Omental fat pad (tissue), 4 donors: Measurements from ENCODE around the gene CBLL2. TPM values are rescaled to one million over a fixed set of nuclear protein-coding genes. Genes with fewer than 3 reads are reported as not detected.

Source experiments
- total RNA-seq, 4 donors: library from RNA; depleted of rRNA; stranded (reverse); fragments of >200 nt; gene quantifications; one replicate each; pipeline ENCODE4 v1.1.0, GENCODE V29; 2016

CBLL2 gene
- total RNA-seq, 4 donors from 2014 or later, result not detected

Other genes with a start within 250 kb of the CBLL2 start
- gene PHEX, start 240.6 kb upstream of the CBLL2 start, total RNA-seq, result under 1 TPM in 3 of 4 donors, not detected in 1; 0.06 to 0.24 (median 0.09) TPM